Glomerular visceral epithelial cell (primary cell): ENCODE data around the gene KDR.

Experiments
- DNase-seq: peaks from one replicate; pipeline ENCODE4 v3.0.0-alpha.2; 2016; ENCODE audit errors: extremely low spot score

Gene KDR

GRCh38 chr4:55079451-55080173 is 45.8 kb downstream of the KDR start:
- no peak for DNase-seq

DNA sequence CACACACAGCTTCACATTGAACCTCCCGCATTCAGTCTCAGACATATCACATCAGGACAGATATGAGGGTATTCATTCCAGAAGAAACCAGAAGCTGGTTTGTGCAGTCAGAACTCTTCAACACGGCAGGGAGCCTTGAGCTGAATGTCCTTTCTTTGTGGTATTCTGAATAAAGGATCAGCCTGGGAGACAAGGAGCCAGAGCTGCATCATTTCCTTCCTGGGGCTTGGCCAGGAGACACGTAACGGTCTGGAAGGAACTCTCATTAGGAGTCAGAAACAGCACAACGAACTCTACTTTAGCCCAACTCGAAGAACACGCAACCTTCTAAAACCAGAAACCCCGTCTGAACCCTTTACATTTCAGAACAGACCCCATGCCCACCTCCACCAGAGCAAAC is 46.4 kb downstream of the KDR start:
- DNase-seq: no peak

- no peak for DNase-seq
These were observed 47.8 kb downstream of the KDR start for GRCh38 chr4:55077577-55077976.

DNA sequence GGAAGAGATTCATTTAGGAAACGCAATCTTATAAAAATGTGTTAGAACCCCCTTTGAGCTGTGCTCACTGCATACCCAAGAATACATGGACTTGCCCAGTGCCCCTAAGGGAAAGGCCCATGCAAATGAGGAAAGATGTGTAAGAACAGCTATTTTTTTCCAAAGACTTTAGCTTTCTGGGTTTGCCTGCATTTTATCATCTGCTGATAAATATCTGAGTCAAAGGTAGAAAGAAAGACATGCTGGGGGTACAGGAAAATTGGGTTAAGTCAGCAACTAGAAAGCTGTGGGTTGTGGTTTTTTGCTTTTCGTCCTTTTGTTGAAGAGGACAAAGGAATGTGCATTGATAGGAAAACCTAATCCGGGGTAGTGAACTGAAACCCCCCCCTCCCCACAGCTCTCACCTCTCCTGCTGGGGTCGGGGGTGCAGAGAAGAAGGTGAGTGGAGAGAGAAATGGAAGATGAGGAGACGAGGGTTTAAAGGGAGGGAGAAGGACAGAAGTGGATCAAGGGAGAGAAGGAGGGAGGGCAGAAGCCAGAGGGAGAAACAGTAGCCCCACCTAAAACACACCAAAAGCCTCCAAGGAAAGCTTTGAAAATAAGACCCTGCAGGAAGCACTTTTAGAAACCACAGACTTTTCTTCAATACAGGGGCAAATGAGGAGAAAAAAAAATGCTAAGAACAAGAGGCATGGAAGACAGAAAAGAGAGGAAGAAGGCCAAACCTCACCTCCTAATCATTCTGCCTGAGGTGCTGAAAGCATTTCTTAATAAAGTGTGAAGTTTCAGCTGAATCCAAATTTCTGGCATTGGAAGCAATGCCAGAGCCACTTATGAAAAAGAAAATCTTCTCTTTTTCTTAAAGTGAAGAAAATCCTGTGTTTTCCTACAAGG is 49.3 kb downstream of the KDR start:
- no peak for DNase-seq

GRCh38 chr4:55075376-55075775 is 50.0 kb downstream of the KDR start:
- no peak for DNase-seq

DNA sequence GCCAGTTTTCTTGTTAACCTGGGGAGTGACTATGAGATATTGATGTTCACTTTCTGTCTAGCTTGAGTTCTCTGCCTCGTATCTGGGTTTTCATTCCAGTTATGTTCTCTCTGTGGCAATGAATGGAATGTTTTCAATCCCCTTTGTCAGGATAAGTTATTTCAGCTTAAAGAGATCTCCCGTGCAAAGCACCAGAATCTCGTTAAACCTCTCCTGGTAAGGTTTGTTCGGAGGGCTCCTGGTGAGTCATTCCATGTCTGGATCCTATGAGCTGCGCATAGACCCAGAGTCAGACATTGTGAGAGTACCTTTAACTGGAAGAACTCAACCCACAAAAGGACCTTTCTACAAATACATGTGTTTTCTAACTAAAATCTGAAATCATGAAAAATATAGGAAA is 51.0 kb downstream of the KDR start:
- no peak for DNase-seq

DNA sequence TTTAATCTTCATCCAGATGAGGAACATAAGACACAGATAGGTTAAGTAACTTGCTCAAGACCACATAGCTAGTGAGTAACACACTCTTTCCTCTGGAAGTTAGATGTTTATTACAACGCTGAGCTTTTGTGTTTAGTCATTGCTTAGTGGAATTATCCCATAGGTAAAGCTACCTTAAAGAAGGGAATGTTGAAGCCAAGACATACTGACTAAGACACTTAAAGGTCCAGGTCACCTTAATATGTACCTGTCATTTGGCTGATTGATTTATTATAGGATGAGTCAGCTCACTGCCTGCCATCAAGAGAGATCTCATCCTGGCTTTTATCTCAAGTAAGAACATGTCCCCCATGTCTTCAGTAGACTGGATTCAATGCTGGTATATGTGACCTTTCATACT is 53.4 kb downstream of the KDR start:
- DNase-seq: no peak

DNA sequence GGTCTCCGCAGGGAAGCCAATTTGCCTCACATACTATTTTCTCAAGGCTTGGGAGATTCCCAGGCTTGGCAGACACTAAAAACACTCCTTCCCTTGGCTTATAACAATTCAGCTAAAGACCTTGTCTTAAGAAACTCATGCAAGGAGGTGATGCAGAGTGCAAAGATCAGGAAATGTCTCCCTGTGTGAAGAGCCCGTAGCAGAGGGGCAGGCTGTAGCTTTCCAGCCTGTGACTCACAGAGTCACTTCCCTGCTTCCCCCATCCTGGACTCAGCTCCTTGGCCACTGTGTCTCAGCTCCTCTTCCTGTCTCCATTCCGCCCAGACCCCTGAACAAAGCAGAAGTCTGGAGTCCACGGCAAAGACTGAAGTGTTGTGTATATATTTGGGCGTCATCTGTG is 56.1 kb downstream of the KDR start:
- no peak for DNase-seq

DNA sequence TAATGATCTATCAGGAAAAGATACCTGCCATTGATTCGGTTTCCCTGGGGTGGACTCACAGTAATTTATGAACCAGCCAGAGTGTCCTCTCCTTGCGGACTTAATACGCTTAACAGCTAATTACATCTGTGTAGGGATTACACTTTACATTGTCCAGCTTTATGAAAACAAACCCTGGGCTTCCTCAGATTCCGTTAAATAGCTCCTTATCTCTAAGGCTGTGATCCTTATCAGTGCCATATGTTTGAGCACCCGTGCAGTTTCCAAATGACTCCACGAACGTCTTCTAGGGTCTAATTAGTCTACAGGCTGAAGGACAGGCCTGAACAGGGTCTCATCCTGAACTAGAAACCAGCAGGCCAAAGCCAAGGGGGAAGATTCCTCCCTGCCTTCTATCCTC is 56.9 kb downstream of the KDR start:
- no peak for DNase-seq

- DNase-seq: no peak
These were observed 59.4 kb downstream of the KDR start for GRCh38 chr4:55066018-55066417.

DNA sequence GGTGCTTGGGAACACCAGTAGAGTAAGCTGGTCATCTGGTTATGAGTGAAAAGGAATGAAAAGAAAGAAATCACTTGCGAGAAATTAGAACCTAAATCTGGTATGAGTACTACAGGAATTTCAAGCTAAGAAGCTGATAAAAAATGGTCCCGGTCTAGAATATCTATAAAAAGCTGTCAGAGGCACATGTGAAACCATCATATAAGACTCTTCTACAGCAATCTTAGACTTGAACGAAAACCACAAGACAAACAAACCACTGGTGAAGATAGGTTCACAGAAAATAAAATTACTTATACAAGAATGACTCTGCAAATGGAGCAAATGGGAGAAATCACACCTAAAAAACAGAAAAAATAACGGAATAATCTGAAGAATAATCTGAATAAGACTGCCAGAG is 69.9 kb downstream of the KDR start:
- no peak for DNase-seq

- no peak for DNase-seq
These were observed 73.9 kb downstream of the KDR start for GRCh38 chr4:55051532-55051931.

DNA sequence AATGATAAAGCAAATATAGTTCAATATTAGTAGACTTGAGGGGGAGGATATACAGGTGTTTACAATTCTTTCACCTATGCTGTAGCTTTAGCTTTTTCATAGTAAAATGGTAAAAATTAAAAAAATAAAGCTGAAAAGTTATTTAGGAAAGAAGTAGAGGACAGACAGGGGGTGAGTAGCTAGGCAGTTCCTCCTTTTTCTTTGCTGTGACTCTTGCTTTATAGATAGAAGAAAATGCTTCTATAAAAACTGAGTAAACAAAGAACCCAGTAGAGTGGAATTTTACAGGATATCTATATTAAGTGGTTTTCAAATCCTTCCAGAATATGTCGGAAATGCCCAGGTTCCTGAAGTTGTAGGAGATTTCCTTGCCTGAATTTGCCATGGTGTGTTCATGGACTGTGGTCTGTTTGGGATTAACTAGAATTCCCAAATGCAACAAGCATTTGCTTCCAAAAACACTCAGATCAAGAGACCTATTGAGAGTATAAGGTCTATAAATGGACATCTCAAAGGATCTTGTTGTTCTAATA is 74.9 kb downstream of the KDR start:
- no peak for DNase-seq

GRCh38 chr4:55038176-55038890 is 87.1 kb downstream of the KDR start:
- no peak for DNase-seq

DNA sequence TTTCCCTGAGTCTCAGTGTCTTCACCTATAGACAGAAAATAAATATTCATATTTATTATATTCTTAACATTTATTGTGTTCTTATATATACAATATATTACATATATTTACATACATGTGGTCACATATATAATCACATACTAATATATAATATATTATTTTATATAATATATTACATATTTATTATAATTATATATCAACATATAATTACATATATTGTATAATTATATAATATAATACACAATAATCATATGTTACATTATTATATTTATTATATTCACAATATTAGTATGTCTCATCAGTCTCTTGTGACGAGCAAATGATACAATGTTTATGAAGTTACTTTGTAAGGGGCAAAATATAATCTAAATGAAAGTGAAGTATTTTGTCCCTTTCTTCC is 87.7 kb downstream of the KDR start:
- DNase-seq: no peak

DNA sequence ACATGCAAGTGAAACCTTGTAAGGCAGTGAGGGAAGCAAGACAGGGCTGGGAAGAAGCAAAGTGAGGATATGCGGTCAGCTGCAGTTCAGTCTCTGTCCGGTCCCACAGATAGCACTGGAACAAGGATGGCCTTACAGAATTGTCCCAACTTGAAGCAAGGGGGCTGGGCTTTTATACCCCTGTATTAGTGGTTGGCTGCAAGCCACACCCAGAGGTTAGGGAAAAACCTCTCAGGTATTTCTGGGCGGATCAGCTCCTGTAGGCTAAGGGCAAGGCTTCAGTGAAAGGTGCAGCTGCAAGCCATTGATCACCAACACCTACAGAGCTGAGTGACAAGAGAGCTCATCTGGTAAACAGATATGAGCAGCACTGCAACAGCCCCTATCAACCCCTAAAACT is 89.0 kb downstream of the KDR start:
- DNase-seq: no peak

DNA sequence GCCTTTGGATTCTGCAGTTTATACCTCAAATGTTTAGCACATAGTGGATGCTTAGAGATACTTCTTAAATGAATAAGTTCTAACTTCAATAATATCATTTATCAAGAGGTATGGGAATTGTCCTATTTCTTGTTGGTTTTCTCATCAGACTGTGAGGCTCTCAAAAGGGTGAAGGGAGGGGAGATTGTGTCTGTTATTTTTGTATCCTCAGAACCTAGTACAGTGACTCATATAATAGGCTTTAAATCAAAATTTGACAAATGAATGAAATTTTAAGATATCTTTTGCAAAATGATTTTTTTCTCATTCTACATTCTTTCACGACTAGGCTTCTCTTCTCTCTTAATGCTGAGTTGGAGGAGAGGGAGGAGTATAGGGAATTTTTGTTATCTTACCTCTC is 89.5 kb downstream of the KDR start:
- DNase-seq: no peak

DNA sequence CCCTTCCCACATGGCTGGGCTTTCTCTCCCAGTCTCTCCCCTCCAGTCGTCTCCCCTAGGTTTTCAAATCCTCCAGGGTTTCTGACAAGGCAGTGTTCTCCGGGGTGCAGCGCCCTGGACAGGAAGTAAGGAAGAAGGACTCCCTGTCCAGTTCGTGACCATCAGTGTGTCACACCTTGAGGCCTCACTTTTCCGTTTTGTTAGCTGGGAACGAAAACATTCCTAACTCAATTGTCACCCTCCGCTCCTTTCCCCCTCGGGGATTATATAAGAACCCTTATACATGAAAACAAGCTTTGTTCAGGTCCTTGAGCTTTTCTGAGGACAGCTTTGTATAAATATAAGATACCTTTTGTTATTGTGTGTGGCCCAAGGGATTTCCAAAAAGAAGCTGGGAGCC is 92.1 kb downstream of the KDR start:
- DNase-seq: no peak

DNA sequence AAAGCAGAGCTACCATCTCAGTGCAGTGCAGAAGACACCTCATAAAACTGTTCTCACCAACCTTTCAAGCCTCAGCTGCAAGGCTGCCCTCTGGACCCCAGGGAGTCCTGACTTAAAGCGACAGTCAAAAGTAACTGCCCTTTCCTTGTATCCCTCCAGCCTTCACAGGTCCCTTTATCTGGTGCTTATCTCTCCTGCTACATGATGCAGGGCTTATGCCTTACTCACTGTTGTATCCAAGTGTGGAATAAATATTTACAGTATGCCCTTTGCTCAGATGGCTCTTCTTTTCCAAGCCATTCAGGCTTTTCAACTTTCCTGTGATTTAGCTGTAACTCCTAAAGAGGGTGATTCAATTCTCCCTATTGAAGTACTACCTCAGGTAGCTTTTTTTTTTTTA is 92.6 kb downstream of the KDR start:
- no peak for DNase-seq

GRCh38 chr4:55032179-55032578 is 93.2 kb downstream of the KDR start:
- DNase-seq: no peak

GRCh38 chr4:55031158-55031557 is 94.2 kb downstream of the KDR start:
- no peak for DNase-seq

GRCh38 chr4:55030589-55030988 is 94.8 kb downstream of the KDR start:
- DNase-seq: no peak
